ENCODE results near the gene PIGM.

- TF ChIP-seq POLR2A (IDR thresholded peaks at IDR 0.05) (no peak), CTCF (IDR thresholded peaks at IDR 0.05) (no peak)
Measured at GRCh38 chr1:159990005-159990404, 41.8 kb downstream of the PIGM start.

Data from lower leg skin (tissue), 3 donors.